GM19397 (cell line): Measurements from ENCODE around the gene WNT1.

Experiments used
- ATAC-seq: cut with Tn5 transposase; IDR thresholded peaks from one replicate; pipeline ENCODE4 v1.9.1; 2021; ENCODE audit warnings: mild to moderate bottlenecking, moderate library complexity; ENCODE audit not compliant: unreplicated experiment

The WNT1 gene

DNA sequence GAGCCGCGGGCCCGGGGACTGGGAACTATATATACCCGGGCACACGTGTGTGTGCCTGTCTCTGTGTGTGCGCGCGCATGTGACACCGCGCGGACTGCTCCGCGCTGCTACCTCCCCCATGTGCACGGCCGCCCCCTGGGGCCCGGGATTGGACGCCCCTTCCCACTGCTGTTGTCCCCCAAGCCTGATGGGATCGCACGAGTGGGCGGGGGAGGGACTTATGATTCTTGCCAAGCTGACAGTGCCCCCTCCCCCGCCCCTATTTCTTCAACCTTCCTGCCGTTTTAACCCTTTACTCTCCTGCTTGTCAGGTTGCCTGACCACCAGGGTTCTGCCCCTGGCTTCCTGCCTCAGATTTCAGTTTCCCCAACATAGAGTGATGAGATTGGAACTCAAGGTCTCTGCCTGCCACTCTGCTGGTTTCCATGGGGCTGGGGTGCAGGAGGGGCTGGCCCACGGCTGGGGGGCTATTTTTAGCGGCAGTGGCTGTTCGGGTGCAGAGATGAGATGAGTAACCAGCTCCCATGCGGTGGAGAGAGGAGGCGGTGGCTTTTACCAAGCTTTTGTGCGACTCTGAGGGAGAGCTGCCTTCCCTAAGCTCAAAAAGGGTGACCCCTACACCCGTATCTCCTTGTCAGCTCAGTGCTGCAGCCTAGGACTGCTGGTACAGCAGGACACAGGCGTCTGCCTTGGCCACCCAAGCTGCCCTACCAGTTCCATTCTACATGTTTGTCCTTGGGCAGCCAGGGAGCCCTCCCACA is 21.4 kb downstream of the WNT1 start, which contains the start of gene DDN:
TSS of gene DDN (minus strand) at position 5 of the 761 bp plus-strand sequence. CDS start 88 bp downstream, outside the sequence.
- ATAC-seq = no peak

DNA sequence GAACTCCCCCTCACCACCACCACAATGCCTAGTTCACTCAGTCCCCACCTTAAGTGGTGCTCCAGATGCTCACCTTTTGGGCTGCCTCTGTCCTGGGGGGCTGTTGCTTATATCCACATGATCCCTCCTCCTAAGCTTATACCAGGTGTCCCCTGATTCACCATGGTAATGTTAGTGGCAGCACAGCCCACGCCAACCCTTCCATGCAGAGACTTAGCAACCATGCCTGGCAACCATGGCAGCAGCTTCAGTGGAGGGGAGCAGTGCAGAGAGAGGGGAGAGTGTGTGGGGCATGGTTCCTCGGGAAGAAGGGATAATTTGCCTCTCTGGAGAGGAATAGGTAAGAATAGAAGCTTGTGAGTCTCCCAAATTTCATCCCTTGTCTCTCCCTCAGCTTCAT is 22.2 kb downstream of the WNT1 start:
- ATAC-seq = no peak

GRCh38 chr12:49008943-49009342 is 30.8 kb downstream of the WNT1 start:
- no peak for ATAC-seq

- no peak for ATAC-seq
Observed at GRCh38 chr12:49010092-49010668, 32.1 kb downstream of the WNT1 start.

- ATAC-seq = no peak
Observed at GRCh38 chr12:49012739-49013138, 34.6 kb downstream of the WNT1 start.

DNA sequence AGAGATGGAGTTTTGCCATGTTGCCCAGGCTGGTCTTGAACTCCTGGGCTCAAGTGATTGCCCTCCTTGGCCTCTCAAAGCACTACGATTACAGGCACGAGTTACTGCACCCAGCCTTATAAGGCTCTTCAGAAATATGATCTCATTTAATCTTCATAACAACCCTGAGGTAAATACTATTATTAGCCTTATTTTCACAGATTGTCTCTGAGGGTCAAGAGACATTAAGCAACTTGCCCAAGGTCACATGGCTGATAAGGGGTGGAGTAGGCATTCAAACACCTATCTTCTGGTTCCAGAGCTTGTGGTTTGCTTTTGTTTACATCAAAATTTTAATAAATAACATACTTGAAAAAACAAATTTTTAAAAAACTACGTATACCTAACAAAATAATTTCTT is 35.3 kb downstream of the WNT1 start:
- ATAC-seq = no peak

DNA sequence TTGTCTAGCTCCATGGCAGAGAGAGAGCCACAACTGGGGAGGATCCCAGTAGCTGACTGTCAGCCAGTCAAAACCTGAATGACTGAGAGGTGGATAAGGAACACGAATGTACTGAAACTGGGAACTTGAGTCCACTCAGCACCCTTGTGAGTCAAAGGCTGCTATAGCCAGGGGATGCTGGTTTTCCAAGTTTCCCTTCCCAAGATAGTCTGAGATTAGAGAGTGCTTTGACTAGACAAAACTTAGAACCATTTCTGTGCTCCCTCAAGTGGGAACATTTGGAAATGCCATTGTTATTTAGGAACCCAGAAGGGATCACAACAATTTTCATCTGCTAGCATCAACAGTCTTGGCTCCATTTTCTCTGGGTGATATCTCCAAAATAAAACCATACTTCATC is 36.4 kb downstream of the WNT1 start:
- no peak for ATAC-seq

GRCh38 chr12:49015196-49015595 is 37.1 kb downstream of the WNT1 start:
- ATAC-seq = no peak

DNA sequence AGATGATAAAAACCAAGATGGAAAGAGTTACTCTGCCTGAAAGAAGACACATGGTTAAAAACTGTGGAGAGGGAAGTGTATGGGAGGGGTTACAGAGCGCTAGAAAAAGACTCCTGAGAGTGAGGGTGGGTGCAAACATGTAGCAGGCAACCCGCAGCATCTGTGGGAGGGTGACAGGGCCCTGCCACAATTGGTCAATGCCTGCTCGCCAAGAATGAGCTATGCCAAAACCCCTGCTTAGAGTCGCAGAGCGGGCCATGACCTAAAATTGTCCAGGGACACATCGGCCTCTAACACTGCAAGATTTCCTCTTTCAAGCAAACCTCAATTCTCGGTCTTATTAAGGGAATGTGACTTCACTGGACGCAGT is 39.8 kb downstream of the WNT1 start:
- no peak for ATAC-seq

DNA sequence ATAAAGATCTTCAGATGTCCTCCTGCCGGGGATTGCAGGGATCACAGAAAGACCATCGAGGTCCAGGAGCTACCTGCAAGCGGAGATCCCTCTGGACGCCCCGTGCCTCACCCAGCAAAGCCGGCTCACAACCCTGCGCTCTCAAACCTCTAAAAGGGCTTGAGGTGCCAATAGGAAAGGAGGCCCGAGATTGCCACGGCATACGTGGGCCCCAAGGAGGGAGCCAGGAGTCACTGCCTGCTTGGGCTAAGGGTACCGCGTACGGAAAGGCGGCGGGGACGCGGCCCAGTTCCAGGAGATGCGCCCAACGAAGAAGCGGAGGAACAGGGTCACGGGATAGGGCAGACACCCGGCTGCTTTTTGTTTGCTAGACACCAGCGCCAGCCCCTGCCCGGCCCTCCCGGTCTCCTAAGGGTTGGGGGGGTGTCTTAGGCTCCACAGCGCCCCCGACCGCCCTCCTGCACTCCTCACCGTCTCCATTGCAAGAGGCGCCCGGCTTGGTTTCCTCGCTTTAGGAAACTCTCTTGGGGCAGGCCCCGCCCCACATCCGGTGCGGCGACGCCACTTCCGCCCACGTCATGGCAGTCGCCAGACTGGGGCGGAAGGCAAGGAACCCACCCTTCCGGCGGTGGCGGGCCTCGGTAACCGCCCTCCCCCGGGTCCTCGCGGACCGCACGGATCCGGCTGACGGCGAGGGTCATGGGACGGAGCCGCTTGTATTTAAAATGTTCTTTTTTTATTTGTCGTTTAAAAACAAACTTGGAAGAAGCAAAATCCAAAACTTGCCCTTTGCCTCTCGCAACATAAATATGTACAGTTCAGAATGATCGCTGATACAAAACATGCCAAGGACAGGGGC is 40.4 kb downstream of the WNT1 start, which contains the start of gene PRKAG1:
TSS of gene PRKAG1 (minus strand) at position 516 of the 859 bp plus-strand sequence. CDS start at position 480, 36 bp downstream.
- peak; percentile 88 for ATAC-seq

DNA sequence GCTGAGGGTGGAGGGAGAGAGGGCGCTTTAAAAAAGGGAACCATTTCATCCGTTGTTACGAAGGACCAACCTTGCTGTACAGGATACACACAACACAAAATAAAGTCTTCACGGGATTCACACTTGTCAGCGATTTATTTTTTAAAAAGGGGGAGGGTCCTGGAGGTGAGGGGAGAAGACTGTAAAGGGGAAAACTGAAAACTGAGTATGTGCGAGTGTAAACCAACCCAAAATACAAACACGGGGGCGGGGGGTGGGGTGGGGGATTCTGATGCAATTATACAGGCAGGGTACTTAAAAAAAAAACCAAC is 41.0 kb downstream of the WNT1 start:
- ATAC-seq = no peak

- no peak for ATAC-seq
Observed at GRCh38 chr12:49019443-49020324, 41.6 kb downstream of the WNT1 start.

DNA sequence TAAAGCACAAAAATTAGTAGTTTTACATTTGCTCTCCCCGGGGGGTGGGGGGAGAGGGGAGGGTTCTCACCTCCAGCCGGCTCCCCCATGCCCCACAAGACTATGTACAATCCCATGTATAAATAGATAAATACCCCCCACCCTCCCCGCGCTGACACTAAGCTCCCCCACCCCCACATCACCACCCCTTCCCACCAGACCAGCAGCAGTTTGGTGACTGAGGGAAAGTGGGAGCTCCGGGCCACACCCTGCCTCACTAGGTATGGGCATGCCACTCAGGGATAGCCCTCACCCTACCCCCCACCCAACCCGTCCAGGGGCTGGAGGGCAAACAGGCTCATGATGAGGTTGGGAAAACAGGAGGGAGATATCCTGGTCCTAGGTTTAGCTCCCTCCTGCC is 42.3 kb downstream of the WNT1 start:
- ATAC-seq = no peak

- ATAC-seq = no peak
Observed at GRCh38 chr12:49021292-49021915, 43.3 kb downstream of the WNT1 start.

DNA sequence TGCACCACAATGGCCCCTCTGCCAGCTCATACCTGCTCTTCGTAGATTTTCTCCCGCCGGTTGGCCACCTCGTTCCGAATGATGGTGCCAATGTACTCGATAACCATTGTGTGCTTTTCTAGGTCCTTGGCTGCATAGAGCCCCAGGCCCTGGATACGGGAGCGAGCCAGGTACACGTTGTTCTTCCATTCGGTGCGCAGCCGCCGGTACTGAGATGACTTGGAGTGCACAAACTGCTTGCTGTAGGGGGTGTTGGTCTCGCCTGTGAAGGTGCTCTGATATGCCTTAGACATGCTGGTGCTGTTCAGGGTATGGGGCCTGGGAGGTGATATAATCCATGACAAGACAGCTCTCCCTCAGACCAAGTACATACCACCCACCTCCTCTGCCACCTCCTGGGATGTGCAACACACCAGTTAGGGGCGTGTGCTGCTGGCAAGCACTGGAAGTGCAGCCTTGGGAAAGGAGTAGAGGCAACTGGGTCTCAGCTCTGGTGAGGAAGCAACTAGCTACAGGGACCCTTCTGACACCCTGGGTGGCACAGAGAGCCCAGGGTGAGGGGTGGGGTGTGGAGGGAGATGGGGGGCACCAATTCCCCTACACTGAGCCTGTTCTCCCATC is 44.5 kb downstream of the WNT1 start:
- ATAC-seq = no peak

DNA sequence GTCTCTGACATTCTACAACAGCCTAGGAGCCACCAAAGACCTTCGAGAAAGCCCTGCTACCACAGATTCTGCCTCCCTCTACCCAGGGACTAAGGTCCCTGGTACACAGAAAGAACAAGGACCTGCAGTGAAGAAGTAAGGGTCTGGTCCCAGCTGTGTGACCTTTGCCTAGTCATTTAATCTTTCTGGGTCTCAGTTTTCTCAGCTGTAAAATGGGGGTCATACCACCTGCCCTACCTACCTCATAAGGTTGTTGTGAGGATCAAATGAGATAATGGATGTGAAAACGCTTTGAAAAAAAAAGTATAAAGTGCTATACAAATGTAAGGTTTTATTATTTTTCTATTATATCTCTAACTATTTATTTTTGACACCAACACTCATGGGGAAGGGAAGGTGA is 45.7 kb downstream of the WNT1 start:
- ATAC-seq = no peak

DNA sequence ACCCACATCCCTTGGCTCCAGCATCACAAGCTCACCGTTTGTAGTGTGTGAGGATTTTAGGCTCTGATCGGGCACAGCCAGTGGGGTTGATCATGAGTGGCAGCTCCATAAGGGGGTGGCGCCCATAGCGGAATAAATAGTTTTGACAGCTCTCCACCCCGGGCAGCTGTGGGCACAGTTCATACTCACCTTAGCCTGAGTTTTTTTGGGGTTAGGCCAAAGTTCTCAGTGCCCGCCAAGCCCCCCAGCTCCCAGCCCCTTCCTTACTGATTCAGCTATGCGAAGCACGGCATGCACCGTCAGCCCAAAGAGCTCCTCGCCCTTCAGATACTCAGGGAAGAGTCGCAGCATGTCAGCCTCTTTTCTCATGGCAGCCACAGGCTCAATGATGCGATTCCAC is 46.4 kb downstream of the WNT1 start:
- ATAC-seq = no peak

- ATAC-seq = no peak
Observed at GRCh38 chr12:49025463-49025862, 47.3 kb downstream of the WNT1 start.

GRCh38 chr12:49026101-49026500 is 48.0 kb downstream of the WNT1 start:
- ATAC-seq = no peak
